IMR-90 (cell line): ENCODE data around the gene COQ4. TPM values are rescaled to one million over a fixed set of nuclear protein-coding genes. Genes with fewer than 3 reads are reported as not detected.

ENCODE experiments used
- ATAC-seq: fragments of 200-7000 bp; cut with Tn5 transposase; 2 replicates; pipeline ENCODE4 v1.9.1; 2020; ENCODE audit warnings: low read depth, mild to moderate bottlenecking, moderate library complexity
- BruUV-seq: library from RNA; stranded (reverse); fragments of 400-500 nt; replicated peaks from 2 replicates; lab custom pipeline; 2021; lab: Mats Ljungman, UMichigan
- CTCF ChIA-PET: fragments of 300-600 bp; formaldehyde crosslinking; extraction: SDS; loops from one replicate; lab custom pipeline; 2021; ENCODE audit warnings: antibody characterized with exemption; lab: Yijun Ruan, JAX
- POLR2A ChIA-PET: fragments of 300-600 bp; sonication (Branson Sonifier 250); formaldehyde crosslinking; loops from one replicate; lab custom pipeline; 2022; ENCODE audit warnings: antibody characterized with exemption; ENCODE audit not compliant: unreplicated experiment; lab: Charles Lee
- DNase-seq: peaks from one replicate; pipeline ENCODE4 v3.0.0; 2013
- H2AFZ ChIP-seq: replicated peaks from 2 replicates; pipeline ENCODE3; 2013; ENCODE audit warnings: low read length, mild to moderate bottlenecking; ENCODE audit not compliant: poor library complexity
- H2AK5ac ChIP-seq: 2 replicates; pipeline ENCODE4 v1.6.1; 2013; ENCODE audit warnings: low read depth, low read length, inconsistent platforms
- H2AK9ac ChIP-seq: replicated peaks from 2 replicates; pipeline ENCODE3; 2013; ENCODE audit warnings: mild to moderate bottlenecking, low read depth, low read length, moderate library complexity; ENCODE audit not compliant: poor library complexity
- H2BK120ac ChIP-seq: 2 replicates; pipeline ENCODE4 v1.6.1; 2013; ENCODE audit warnings: low read depth, low read length, inconsistent platforms
- H2BK15ac ChIP-seq: 3 replicates; pipeline ENCODE4 v1.6.1; 2013; ENCODE audit warnings: low read depth, low read length, inconsistent platforms
- H2BK20ac ChIP-seq: 2 replicates; pipeline ENCODE4 v1.6.1; 2013; ENCODE audit warnings: low read depth, mild to moderate bottlenecking, inconsistent platforms, low read length, moderate library complexity
- H2BK5ac ChIP-seq: 2 replicates; pipeline ENCODE4 v1.6.1; 2013; ENCODE audit warnings: mild to moderate bottlenecking, low read depth, low read length, inconsistent platforms; ENCODE audit not compliant: poor library complexity, severe bottlenecking
- H3K14ac ChIP-seq: replicated peaks from 2 replicates; pipeline ENCODE4 v1.6.1; 2013; ENCODE audit warnings: low read depth, low read length, inconsistent platforms
- H3K18ac ChIP-seq: 2 replicates; pipeline ENCODE4 v1.6.1; 2013; ENCODE audit warnings: low read depth, low read length, control low read depth
- H3K23ac ChIP-seq: 2 replicates; pipeline ENCODE4 v1.6.1; 2013; ENCODE audit warnings: low read depth, low read length, inconsistent platforms
- H3K27ac ChIP-seq: 2 replicates; pipeline ENCODE4 v1.5.1; 2013; ENCODE audit warnings: mild to moderate bottlenecking, control low read depth, low read length; ENCODE audit not compliant: insufficient read depth
- H3K27me3 ChIP-seq: 2 replicates; pipeline ENCODE4 v1.6.1; 2013; ENCODE audit warnings: low read length; ENCODE audit not compliant: control insufficient read depth, insufficient read depth
- H3K36me3 ChIP-seq: 2 replicates; pipeline ENCODE4 v1.6.1; 2013; ENCODE audit warnings: low read length, mixed read lengths; ENCODE audit not compliant: control insufficient read depth, insufficient read depth
- H3K4ac ChIP-seq: 2 replicates; pipeline ENCODE4 v1.6.1; 2013; ENCODE audit warnings: low read depth, low read length, inconsistent platforms
- H3K4me1 ChIP-seq: 2 replicates; pipeline ENCODE4 v1.6.1; 2013; ENCODE audit warnings: low read length, mixed read lengths; ENCODE audit not compliant: control insufficient read depth, insufficient read depth
- H3K4me2 ChIP-seq: 2 replicates; pipeline ENCODE4 v1.6.1; 2013; ENCODE audit warnings: low read depth, mild to moderate bottlenecking, control low read depth, low read length, moderate library complexity
- H3K4me3 ChIP-seq: 2 replicates; pipeline ENCODE4 v1.5.1; 2013; ENCODE audit warnings: low read depth, mild to moderate bottlenecking, control low read depth, low read length, moderate library complexity; ENCODE audit not compliant: insufficient read depth
- H3K56ac ChIP-seq: 2 replicates; pipeline ENCODE4 v1.6.1; 2013; ENCODE audit warnings: low read length, inconsistent platforms; ENCODE audit not compliant: insufficient read depth; ENCODE audit errors: extremely low read depth
- H3K79me1 ChIP-seq, 2 experiments: 2 replicates each; pipeline ENCODE4 v1.6.1; 2013; ENCODE audit warnings: low read length in 2 of 2, inconsistent platforms in 1 of 2, low read depth in 1 of 2
- H3K9ac ChIP-seq: 2 replicates; pipeline ENCODE4 v1.6.1; 2013; ENCODE audit warnings: low read depth, low read length, control low read depth
- H3K9me1 ChIP-seq: 2 replicates; pipeline ENCODE4 v1.6.1; 2013; ENCODE audit warnings: low read length, inconsistent platforms; ENCODE audit not compliant: insufficient read depth
- H3K9me3 ChIP-seq: 2 replicates; pipeline ENCODE4 v1.6.1; 2013; ENCODE audit warnings: low read length; ENCODE audit not compliant: control insufficient read depth, insufficient read depth
- H4K20me1 ChIP-seq: 2 replicates; pipeline ENCODE4 v1.6.1; 2013; ENCODE audit warnings: low read length, inconsistent platforms; ENCODE audit not compliant: insufficient read depth
- H4K5ac ChIP-seq: 2 replicates; pipeline ENCODE4 v1.6.1; 2013; ENCODE audit warnings: mild to moderate bottlenecking, low read depth, low read length, control low read depth
- H4K8ac ChIP-seq, 2 experiments: 2 replicates each; pipeline ENCODE4 v1.6.1; 2013; ENCODE audit warnings: low read depth in 2 of 2, low read length in 2 of 2, control low read depth in 1 of 2, inconsistent platforms in 1 of 2
- H4K91ac ChIP-seq: 2 replicates; pipeline ENCODE4 v1.6.1; 2013; ENCODE audit warnings: low read depth, low read length, inconsistent platforms; ENCODE audit not compliant: insufficient read depth
- BHLHE40 ChIP-seq: fragments of 150-350 bp; IDR thresholded peaks from 2 replicates; pipeline ENCODE4 v1.6.1; 2016; ENCODE audit warnings: mild to moderate bottlenecking, low read depth, low read length
- MAZ ChIP-seq: IDR thresholded peaks from 2 replicates; pipeline ENCODE4 v1.6.1; 2012; ENCODE audit warnings: low read depth, mild to moderate bottlenecking, low read length, improper control_type of control experiment, moderate library complexity, borderline replicate concordance
- MXI1 ChIP-seq: IDR thresholded peaks from 2 replicates; pipeline ENCODE4 v1.6.1; 2012; ENCODE audit warnings: low read depth, mild to moderate bottlenecking, low read length, moderate library complexity, borderline replicate concordance
- POLR2A ChIP-seq: IDR thresholded peaks from 2 replicates; pipeline ENCODE4 v1.6.1; 2012; ENCODE audit warnings: mild to moderate bottlenecking, low read depth, low read length
- RFX5 ChIP-seq: IDR thresholded peaks from 2 replicates; pipeline ENCODE4 v1.8.0; 2012; ENCODE audit warnings: low read depth, mild to moderate bottlenecking, low read length, moderate library complexity
- SMC3 ChIP-seq: fragments of 150-350 bp; IDR thresholded peaks from 2 replicates; pipeline ENCODE4 v1.6.1; 2016; ENCODE audit warnings: low read depth, mild to moderate bottlenecking, antibody characterized with exemption, low read length, moderate library complexity
- USF2 ChIP-seq: fragments of 150-350 bp; IDR thresholded peaks from 2 replicates; pipeline ENCODE4 v1.6.1; 2017; ENCODE audit warnings: mild to moderate bottlenecking, antibody characterized with exemption, low read length, low read depth
- WGBS, 2 experiments: methylation state at CpG; one replicate each; pipeline versions ENCODE4 v1.1.5 to v1.1.7; 2013; ENCODE audit warnings: missing lambda C conversion rate in 2 of 2; ENCODE audit not compliant: insufficient read length in 1 of 2; ENCODE audit errors: extremely low coverage in 2 of 2; 5-methylcytosine and 5-hydroxymethylcytosine counted together
- dilution Hi-C: fragments of 300-500 bp; cut with HindIII; formaldehyde crosslinking; loops from one replicate; pipeline ENCODE4 v1.14.3; 2018; ENCODE audit warnings: low sequenced_read_pairs; ENCODE audit not compliant: unreplicated experiment
- in situ Hi-C: fragments of 300-500 bp; cut with MboI; formaldehyde crosslinking; loops from 3 replicates; pipeline ENCODE4 v1.14.3; 2019; ENCODE audit warnings: low sequenced_read_pairs, inconsistent platforms, mixed read lengths
- intact Hi-C: fragments of 100-400 bp; cut with micrococcal nuclease; formaldehyde crosslinking; loops from 2 replicates; pipeline ENCODE4 v1.10.0; 2022
- polyA plus RNA-seq, 3 experiments: library from polyadenylated mRNA; depleted of rRNA; stranded (reverse); fragments of >200 nt; gene quantifications; 2 replicates each; pipeline ENCODE4 v1.2.3, GENCODE V29; 2012; ENCODE audit warnings: low replicate concordance in 1 of 3
- total RNA-seq: library from RNA; depleted of rRNA; stranded (reverse); fragments of >200 nt; gene quantifications from 2 replicates; pipeline ENCODE4 v1.2.3, GENCODE V29; 2012
- TF ChIP-seq, protein P1 (sequence below): fragments of 150-350 bp; IDR thresholded peaks from 2 replicates; pipeline ENCODE4 v1.6.1; 2016; ENCODE audit warnings: low read depth, mild to moderate bottlenecking, low read length, moderate library complexity, borderline replicate concordance

Gene COQ4
- total and polyA plus RNA-seq, 2 of the 4 experiments (the other 2 are of a cell fraction), result 20.1 to 41.4 TPM

DNA sequence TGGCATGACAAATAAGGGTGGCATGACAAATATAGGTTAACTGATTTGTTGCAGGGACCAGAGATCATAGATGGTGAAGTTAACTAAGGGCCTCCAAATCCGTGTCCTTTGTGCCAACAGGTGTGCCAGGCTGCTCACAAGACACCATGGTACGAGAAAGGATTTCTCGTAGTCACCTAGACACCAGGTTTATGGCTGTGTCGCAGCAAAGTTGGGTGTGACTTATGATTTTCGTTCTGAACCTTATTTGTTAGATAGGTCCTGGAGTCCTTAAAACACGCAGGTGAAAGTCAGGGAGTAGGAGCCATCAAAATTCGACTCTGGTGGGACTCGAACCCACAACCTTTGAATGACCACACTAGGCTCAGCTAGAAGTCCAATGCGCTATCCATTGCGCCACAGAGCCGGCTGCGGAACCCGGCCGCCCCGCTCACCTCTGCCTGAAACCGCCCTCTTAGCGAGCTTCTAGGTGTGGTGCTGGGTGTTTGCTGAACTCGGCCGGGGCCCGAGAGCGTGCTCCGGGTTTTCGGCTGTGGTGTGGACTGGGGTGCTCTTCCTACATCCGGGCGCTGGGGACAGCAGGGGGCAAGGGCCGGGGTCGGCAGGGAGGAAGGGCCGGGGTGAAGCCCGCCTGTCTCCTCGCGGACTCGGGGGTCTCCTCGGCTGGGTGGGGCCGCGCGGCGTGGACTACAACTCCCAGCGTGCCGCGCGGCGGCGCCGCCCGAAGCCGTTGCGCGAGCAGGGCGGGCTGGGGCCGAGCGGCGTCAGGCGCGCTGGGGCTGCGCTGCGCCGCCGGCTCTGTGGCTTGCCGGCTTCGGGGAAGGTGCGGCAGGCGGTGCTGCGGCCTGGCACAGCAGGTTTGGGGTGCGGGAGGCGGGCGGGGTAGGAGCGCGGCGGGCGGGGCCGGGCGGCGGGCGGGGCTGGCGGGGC, 17.4 kb downstream of the COQ4 start, which contains the start of gene SLC27A4:
Gene SLC27A4 (plus strand): TSS at position 767 of the 930 bp plus-strand sequence. CDS start 2,606 bp downstream, outside the sequence.
- intact Hi-C loops (no loop called here), dilution Hi-C loops (no loop called here), in situ Hi-C loops (no loop called here)
- Histone ChIP-seq H3K36me3 (peaks cover 9% of the 10 kb centered on the region; the same call in 1 of the 2 replicates), H3K4me2 (peak within 1 kb of the TSS; percentile 88), H2BK20ac (no peak within 1 kb of the TSS), H4K20me1 (peaks cover 3% of the 10 kb centered on the region; the same call in 1 of the 2 replicates), H3K9me3 (no peaks in the 10 kb centered on the region), H3K56ac (peak within 1 kb of the TSS; percentile 34; the same call in 1 of the 2 replicates), H2BK5ac (peak within 1 kb of the TSS; percentile 59), H4K5ac (peak within 1 kb of the TSS; percentile 97), H2AFZ (peak within 1 kb of the TSS; percentile 98), H3K23ac (peak within 1 kb of the TSS; percentile 74), H2AK9ac (peak within 1 kb of the TSS; percentile 94), H3K79me1 (peaks cover 0 to 25% of the 10 kb centered on the region in 2 experiments; a peak in 3 of 4 replicates), H3K27ac (peak within 1 kb of the TSS; percentile 80; the same call in 1 of the 2 replicates), H3K4me1 (peaks cover 4% of the 10 kb centered on the region; the same call in 1 of the 2 replicates), H3K4ac (peak within 1 kb of the TSS; percentile 69), H3K14ac (peak within 1 kb of the TSS; percentile 72), H3K18ac (no peak within 1 kb of the TSS), H3K9me1 (peaks cover 12% of the 10 kb centered on the region), H4K91ac (peak within 1 kb of the TSS; percentile 56), H3K4me3 (peak within 1 kb of the TSS; percentile 94), H3K27me3 (no peaks in the 10 kb centered on the region), H4K8ac (peak within 1 kb of the TSS; percentile 88 to 93), H2BK120ac (peak within 1 kb of the TSS; percentile 28; the same call in 1 of the 2 replicates), H2AK5ac (peak within 1 kb of the TSS; percentile 51), H3K9ac (peak within 1 kb of the TSS; percentile 76), H2BK15ac (no peak within 1 kb of the TSS)
- ATAC-seq, result peak; percentile 97
- no TSS peak for BruUV-seq
- no peak for TF ChIP-seq USF2
- no peak for TF ChIP-seq RFX5
- TF ChIP-seq, protein P1, sequence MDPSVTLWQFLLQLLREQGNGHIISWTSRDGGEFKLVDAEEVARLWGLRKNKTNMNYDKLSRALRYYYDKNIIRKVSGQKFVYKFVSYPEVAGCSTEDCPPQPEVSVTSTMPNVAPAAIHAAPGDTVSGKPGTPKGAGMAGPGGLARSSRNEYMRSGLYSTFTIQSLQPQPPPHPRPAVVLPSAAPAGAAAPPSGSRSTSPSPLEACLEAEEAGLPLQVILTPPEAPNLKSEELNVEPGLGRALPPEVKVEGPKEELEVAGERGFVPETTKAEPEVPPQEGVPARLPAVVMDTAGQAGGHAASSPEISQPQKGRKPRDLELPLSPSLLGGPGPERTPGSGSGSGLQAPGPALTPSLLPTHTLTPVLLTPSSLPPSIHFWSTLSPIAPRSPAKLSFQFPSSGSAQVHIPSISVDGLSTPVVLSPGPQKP, result no peak
- TF ChIP-seq MXI1, result peak; percentile 77
- peak; percentile 60; the same call in 1 of the 2 replicates for TF ChIP-seq MAZ
- no peak for TF ChIP-seq POLR2A
- TF ChIP-seq BHLHE40, result peak; percentile 53
- no peak for TF ChIP-seq SMC3
- DNase-seq, result peak; percentile 66
- 14% methylated on average over 14 of the region's 75 CpGs; no CpG with 5 or more reads in 1 of the 2 experiments for WGBS, 2 experiments
- POLR2A ChIA-PET, result no interaction called here
- CTCF ChIA-PET, result no interaction called here
